Keratinocyte (primary cell): ENCODE measurements around the gene CLPSL1.

Source experiments
- EZH2 ChIP-seq: IDR thresholded peaks from one replicate; pipeline ENCODE4 v1.6.1; 2012; ENCODE audit warnings: inconsistent platforms, mild to moderate bottlenecking, low read length, moderate library complexity
- TF ChIP-seq, protein P1 (sequence below), 3 experiments: IDR thresholded peaks in 1 of 3; conservative IDR thresholded peaks in 1 of 3; optimal IDR thresholded peaks in 1 of 3; 2 replicates in 2 of 3; 3 replicates in 1 of 3; pipeline versions ENCODE3 to v1.5.1; 2011; ENCODE audit warnings: low read length in 3 of 3, mild to moderate bottlenecking in 3 of 3, moderate library complexity in 2 of 3, control low read depth in 1 of 3, inconsistent platforms in 1 of 3; ENCODE audit not compliant: insufficient read depth in 2 of 3; ENCODE audit errors: extremely low read depth in 1 of 3

DNA sequence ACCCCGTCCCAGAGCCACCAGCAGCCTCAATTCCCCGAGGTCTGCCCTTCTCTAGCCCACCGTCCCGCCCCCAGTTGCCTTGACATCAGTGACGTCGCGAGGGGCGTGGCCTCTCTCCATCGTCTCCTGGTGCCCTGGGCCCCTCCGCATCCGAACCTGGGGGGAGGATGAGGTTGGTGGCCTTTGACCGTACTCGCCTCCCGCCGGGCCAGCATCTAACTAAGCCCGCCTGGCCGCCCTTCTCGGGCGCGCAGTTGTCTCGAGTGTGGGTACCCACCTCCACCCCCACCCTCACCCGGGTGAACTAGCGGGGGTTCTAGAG is 49.4 kb upstream of the CLPSL1 start:
- TF ChIP-seq EZH2, result no peak
- TF ChIP-seq, protein P1, sequence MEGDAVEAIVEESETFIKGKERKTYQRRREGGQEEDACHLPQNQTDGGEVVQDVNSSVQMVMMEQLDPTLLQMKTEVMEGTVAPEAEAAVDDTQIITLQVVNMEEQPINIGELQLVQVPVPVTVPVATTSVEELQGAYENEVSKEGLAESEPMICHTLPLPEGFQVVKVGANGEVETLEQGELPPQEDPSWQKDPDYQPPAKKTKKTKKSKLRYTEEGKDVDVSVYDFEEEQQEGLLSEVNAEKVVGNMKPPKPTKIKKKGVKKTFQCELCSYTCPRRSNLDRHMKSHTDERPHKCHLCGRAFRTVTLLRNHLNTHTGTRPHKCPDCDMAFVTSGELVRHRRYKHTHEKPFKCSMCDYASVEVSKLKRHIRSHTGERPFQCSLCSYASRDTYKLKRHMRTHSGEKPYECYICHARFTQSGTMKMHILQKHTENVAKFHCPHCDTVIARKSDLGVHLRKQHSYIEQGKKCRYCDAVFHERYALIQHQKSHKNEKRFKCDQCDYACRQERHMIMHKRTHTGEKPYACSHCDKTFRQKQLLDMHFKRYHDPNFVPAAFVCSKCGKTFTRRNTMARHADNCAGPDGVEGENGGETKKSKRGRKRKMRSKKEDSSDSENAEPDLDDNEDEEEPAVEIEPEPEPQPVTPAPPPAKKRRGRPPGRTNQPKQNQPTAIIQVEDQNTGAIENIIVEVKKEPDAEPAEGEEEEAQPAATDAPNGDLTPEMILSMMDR (optimal IDR thresholded peaks at IDR 0.05 in 1 of 3, IDR thresholded peaks at IDR 0.05 in 1 of 3, conservative IDR thresholded peaks at IDR 0.05 in 1 of 3; ENCODE audit: extremely low read depth in 1 of 3, insufficient read depth in 2 of 3, low read length in 3 of 3), result no peak
